Fibroblast of skin of left quadriceps (primary cell): ENCODE data around the gene ARL8B.
"Not testable (repeated sequence)": the region's sequence is repeated elsewhere in the genome, so short reads cannot be mapped to it uniquely, and the experiment has no call there.

Experiments used
- DNase-seq, 2 experiments: peaks; one replicate each; pipeline ENCODE4 v3.0.0-alpha.2; 2013; ENCODE audit warnings: low read depth in 2 of 2

The ARL8B gene

DNA sequence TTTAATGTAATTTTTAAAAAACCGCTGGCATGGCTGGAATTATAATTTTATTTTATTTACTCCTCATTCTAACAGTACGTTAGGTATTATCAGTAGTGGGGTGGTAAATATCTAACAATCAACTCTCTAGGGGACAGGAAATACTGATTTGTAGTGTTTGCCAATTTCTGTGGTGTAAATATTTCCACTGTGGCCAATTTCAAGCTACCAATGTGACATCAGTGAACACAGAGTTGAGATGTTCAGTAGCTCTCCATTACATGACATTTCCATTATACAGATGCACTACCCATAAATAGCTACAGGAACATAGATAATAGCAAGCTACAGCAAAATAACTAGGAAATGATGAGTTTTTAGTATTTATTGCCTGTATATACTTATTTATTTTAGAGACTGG, 10.0 kb upstream of the ARL8B start:
- no peak for DNase-seq

DNA sequence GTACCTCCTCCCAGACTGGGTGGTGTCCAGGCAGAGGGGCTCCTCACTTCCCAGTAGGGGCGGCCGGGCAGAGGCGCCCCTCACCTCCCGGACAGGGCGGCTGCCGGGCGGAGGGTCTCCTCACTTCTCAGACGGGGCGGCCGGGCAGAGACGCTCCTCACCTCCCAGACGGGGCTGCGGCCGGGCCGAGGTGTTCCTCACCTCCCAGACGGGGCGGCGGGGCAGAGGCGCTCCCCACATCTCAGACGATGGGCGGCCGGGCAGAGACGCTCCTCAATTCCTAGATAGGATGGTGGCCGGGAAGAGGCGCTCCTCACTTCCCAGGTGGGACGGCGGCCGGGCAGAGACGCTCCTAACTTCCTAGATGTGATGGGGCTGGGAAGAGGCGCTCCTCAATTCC, 8.4 kb upstream of the ARL8B start:
- DNase-seq: not testable (repeated sequence)

DNA sequence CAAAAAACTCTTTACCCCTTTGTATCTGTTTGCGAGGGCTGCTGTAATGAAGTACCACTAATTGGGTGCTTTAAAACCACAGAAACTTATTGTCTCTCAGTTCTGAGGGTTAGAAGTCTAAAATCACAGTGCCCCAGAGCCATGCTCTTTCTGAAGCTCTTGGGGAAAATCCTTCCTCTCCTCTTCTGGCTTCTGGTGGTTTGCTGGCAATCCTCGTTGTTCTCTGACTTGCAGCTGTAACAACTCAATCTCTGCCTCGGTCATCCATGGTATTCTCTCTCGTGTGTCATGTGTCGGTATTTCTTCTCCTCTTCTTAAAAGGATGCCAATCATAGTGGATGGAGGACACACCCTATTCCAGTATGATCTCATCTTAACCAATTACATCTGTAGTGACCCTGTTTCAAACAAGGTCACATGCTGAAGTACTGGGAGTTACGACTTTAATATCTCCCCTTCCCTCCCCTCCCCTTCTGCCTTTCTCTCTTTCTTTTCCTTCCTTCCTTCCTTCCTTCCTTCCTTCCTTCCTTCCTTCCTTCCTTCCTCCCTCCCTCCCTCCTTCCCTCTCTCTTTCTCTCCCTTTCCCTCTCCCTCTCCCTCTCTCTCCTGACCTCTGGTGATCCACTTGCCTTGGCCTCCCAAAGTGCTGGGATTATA, 6.5 kb upstream of the ARL8B start:
- DNase-seq: no peak

DNA sequence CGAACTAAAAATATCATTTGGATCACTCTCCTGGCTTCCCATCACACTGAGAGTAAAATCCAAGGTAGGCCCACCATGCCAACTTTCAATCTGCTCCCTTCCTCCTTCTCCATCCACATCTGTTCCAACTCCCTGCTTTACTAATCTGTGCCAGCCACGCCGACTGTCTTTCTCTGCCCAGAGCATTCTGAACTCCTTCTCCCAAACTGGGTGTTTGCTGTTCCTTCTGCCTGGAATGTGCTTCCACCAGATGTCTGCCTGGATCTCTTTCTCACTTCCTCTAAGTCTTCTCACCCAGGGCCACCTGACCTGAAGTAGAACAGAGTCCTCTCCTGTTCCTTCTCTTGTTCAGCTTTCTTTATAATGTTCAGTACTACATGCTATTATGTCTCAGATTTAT, 5.6 kb upstream of the ARL8B start:
- no peak for DNase-seq

DNA sequence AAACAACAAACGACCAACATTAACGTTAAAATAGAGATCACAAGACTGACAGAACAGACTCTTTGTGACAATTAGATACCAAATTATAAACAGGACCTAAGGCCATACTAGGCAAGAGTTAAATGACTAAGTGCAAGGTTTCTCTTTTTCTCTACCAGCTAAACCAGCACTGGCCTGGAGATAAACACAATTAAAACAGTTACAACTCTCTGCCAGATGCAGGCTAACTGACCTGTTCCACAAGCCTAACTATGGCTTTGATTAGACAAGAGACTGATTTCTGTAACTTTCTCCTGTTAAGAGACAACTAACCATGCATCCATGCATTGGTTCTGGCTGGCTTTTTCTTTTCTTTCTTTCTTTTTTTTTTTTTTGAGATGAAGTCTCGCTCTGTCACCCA, 1.6 kb upstream of the ARL8B start:
- no peak for DNase-seq

DNA sequence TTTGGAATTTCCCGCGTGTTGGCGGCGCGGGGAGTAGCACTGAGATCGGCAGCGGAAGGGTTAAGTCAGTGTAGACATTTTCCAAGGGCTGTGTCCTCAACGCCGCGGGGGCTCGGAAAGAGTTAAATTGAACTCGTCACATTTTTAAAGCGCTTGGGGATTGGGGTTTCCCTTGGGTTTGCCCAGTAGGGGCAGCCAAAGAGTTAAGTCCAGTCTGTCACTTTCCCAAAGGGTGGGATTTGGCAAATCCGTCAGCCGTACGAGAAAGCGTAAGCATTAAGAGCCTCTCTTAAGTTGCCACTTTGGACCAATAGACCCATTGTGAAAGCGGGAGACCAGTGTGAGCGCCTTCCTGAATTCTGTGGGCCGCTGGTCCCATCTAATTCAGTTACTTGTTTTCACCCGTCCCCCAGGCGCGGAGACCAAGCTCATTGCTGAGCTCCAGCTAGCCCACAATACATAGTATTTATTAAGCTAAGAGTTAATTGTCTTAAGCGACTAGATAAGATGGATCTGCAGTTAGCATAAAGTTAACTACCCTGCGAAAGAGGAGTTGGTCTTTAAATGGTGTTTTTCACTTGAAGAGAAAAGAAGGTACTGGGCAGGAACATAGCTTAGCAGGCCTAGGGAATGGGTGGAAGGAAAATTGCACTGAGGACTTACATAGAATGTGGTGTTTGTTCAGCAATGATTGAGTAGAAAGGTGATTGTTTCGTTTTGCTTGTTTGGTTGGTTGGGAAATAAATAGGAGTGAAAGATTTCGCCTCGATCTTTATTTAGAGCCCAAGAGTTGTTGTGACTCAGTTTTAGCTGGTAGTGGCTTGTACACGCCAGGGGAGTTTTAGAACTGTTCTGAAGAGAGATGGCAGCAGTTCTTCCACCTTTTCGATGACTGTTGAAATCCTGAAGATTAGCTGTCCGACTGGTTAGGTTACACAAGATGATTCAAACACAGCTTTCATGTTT, 932 bp downstream of the ARL8B start:
- no peak for DNase-seq

DNA sequence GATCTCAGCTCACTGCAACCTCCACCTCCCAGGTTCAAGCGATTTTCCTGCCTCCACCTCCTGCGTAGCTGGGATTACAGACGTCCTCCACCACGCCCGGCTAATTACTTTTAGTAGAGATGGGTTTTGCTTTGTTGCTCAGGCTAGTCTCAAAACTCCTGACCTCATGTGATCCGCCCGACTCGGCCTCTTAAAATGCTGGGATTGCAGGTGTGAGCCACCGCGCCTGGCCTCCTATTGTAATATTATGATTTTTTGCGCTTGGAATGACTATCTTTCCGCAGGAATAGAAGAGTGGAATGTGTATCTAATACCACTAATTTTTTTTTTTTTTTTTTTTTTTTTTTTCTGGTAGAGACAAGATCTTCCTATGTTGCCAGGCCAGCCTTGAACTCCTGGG, 1.8 kb downstream of the ARL8B start:
- DNase-seq: no peak

DNA sequence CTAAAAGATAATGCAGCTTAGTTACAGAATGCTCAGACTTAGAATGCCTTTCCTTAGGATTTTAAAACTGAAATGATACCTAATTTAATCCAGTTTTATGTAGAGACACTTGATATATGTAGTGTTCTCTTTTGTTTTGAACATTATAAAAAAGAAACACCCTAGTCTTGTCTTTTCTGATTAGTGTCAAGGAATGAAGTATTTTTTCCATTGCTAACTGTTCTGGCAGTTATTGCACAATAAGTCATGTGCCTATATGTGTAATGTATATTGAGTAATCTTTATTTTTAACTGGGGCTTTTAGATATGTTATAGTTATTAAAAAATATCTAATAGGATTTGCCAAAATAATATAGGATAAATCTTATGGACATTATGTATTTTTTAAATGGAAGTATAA, 4.5 kb downstream of the ARL8B start:
- peak; percentile 27 to 33 for DNase-seq

DNA sequence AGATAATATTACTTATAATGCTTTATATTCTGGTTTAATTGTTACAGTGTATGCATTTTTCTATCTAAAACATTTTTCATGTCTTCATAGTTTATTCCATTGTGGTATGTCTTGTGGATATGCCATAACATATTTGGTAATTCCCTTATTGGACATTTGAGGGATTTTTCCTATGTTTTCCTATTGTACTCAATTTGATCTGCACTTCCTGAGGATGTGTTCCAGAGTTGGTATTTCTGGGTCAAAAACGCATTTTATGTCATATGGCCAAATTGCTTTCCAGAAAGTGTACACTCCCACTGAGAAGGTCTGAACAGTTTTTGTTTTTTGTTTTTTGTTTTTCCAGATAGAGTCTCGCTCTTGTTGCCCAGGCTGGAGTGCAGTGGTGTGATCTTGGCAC, 6.8 kb downstream of the ARL8B start:
- DNase-seq: no peak

DNA sequence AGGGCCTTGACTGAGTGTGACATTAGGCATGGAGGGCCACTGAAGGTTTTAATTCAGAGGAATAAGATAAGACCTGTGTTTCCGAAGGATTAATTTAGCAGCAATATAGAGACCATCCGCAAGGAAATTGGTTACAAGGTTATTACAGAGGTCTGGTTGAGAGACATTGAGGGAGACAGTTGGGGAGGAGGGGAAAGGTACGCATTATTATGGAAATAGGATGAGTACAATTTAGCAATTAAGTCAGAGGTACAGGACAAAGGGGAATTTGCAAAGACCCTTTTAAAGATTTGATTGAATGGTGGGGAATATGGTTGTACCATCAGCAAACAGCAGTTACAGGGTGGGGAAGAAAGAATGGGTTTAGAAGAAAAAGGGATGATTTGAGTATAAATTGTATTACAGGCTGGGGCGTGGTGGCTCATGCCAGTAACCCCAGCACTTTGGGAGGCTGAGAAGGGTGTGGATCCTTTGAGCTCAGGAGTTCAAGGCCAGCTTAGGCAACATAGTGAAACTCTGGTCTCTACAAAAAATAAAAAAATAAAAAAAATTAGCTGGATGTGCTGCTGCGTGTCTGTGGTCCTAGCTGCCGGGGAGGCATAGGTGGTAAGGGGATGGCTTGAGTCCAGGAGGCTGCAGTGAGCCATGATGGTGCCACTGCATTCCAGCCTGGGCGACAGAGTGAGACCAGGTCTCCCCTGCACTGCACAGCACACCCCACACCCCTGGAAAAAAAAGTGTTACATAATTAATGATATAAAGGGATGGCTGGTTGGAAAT, 11.3 kb downstream of the ARL8B start:
- no peak for DNase-seq

DNA sequence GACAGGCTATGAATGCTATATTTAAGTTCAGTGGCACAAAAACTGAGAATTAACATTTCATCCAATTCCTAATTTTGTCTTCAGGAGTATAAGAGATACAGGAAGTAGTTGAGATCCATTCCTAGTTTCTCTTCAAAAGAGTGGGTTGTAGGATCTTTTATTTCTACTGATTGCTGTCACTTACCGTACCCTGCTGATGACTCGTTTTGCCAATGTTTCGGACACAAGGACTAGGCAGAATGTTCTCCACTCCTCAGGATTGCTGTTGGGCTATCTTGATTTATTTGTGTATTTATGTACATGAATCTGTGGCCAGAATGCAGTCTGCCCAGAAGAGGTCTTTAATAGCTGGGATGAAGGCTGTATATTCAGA, 11.9 kb downstream of the ARL8B start:
- DNase-seq: no peak

DNA sequence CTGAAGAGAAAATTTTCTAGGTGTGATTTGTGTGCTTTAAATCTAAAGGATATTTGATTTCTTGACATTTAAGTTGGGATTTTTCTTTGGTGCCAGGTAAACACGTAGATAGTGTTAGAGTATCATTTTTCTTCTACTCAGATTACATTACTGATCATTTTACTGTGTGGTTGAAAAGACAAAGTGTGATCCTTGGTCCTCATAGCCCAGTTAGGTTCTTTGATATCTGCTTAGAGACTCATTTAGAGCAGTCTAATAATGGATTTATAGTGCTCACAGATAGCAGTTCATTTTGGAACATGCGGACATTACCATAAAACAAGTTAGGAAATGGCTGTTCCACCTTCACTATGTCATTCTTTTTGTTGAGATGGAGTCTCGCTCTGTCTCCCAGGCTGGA, 12.4 kb downstream of the ARL8B start:
- DNase-seq: no peak

DNA sequence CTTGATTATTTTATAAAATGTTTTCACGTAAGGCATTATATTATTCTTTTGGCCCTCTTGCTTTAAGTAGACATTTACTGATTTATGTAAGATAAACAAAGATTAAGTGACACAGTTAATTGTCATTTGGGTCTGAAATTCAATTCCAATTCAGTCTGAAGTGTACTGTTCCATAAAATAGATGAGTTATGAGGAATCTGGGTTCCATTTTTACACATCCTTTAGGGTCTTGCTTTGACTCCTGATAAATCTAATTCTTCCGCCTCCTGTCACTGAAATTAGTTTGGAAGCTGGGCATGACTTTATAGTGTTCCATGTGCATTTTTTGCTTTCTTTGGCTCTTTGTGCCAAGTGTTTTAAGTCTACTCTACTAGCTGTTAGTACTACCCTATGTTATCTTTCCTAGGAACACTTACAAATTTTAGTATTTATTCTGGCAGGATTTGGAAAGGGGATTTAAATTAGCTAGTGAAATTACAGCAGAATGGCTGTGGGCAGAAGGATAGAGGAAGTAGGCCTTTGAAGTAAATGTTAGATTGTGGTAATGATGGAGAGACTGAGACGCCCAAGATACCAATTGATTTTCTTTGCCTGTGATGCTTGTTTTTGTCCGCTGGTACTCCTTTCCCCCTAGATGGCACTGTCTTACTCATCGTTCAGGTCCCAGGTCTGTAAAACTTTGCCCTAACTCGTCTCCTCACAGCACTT, 14.3 kb downstream of the ARL8B start:
- no peak for DNase-seq

DNA sequence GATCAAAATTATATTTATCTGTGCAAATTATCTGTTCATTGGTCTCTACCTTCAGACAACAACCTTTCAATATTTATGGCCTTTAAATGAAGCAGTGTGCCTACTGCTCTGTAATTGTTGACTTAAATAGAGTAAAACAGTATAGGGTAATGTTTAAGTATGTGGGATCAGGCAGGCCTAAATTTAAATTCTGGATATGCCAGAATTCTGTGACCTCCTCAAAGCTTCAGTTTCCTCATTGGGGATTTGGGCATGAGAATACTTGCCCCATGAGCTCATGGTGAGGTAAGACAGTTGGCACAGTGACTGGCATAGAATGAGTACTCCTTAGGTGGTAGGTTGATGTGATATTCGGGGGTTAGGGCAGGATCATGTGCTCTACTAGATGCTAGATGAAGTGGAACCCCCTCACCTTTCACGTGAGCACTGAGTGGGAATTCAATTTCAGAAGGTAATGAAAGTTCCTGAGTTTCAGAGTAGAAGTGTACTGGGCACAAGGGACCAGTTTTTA, 14.9 kb downstream of the ARL8B start:
- DNase-seq: no peak

DNA sequence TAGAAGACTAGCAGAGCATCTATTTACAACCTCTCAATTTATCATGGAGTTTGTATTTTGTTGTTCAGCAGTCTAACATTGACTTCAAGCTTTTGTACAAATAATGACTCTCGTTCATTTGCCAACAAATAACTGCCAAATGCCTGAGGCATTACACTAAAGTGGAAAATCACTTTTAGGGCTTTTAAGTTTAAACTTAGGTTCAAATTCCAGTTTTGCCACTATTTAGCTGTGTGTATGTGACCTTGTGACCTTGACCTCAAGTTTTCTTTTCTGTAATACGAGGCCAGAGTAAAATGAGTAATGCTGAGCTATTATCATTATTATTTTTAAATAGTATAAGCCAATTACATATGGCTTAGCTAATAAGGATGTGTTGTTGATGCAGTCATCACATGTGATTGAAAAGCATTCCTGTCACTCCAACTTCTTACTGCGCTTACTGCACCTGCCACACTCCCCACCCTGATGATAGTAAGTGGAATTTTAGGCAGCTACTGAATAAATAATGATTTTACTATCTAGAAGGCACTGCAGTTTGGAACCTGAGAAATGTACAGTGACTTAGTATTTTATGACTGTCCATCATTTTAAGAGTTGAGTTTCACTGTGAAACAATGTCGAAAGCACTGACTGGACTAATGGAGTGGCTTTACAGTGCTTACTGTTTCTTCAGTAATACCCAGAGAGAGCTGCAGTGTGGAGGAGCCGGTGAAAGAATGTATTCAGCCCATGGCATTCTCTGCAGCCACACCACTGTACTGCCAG, 16.3 kb downstream of the ARL8B start:
- DNase-seq: no peak

DNA sequence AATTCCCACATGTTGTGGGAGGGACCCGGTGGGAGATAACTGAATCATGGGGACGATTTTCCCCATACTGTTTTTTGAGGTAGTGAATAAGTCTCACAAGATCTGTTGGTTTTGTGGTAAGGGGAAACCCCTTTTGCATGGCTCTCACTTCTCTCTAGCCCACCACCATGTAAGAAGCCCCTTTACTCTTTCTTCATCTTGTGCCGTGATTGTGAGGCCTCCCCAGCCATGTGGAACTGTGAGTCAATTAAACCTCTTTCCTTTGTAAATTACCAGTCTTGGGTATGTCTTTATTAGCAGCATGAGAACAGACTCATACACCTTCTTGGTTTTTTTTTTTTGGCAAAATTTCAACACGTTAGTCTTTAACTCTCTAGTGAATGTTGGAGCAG, 18.1 kb downstream of the ARL8B start:
- DNase-seq: no peak

DNA sequence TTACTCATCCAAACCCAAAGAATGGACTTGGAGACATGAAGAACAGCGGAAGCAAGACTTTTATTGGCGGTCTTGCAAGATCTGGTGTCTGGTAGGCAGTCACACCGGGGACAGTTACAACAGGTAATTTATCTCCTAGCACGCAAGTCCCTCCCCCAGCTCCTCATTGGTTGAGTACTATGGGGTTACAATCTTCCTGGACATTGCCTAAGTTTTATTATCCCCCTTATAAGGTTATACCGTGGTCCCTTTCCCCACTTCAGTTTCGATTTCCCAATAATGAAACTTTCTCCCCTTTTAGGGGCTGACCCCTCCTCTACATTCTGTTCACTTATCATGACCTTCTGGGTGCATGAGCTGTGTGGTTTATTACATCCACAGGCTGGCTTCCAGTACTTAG, 18.7 kb downstream of the ARL8B start:
- DNase-seq: no peak

DNA sequence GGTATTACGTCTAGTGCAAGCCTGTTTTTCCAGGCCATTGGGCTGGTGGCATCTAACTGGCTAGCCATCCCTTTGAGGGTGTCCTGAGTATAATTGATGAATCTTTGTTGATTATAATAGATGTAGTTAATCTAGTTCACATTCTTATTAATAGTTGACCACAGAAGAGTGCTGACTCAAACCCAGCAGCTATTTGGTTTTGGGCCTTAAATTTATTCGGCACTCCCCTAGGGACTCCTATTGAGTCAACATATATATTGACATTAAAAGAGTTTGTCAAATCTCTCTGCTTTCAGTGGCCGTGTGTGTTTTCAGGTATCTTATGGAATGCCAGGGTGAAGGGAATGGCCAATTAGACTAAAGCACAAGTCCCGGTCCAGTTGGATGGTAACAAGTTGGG, 19.7 kb downstream of the ARL8B start:
- no peak for DNase-seq

DNA sequence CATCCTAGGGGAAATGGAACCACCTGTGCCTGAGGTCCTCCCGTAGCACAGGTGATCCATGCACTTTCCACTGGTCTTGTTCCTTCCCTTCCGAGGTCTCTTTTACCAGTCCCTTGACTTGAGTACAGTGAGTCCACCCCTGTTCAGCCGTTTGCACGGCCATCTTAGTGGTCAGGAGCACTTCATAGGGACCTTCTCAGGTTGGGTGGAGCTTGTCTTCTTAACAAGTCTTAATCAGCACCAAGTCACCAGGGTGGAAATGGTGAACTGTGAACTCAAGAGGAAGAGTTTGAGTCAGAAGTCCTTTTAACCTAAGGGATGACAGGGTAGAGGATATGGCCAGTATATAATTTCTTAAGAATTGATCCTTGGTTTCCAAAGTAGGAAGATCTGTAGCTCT, 21.4 kb downstream of the ARL8B start:
- DNase-seq: no peak

DNA sequence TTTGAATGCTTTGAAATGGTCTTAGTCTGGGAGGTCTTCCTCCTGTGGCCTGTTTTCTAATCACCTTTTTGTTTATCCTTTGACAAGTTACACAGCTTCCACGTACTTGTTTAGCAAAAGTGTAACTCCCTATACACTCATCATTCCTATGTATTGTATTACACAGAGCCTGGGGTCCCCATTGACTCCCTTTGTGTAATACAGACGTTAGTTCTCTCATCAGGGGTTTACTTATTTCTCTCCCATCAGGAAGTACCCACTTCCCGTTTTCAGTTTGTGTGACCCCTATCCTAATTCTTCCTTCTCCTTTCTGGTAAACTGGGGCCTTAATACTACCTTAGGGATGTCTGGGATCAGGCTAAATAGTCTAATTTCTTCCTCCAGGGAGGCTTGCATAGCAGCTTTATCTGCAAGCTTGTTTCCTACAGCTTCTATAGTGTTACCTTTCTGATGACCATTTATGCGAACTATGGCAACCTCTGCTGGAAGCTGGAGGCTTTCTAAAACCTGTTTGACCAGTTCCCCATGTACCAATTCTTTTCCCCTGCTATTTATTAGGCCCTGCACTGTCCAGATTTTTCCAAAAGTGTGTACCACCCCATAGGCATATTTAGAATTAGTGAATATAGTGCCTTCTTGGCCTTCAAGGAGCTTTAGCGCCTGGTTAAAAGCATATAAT, 22.4 kb downstream of the ARL8B start:
- DNase-seq: no peak
